Trophoblast cell (in vitro differentiated cells and primary cell): Measurements from ENCODE around the gene ZNF451.

Source experiments
- DNase-seq, 2 donors: peaks; one replicate each; pipeline ENCODE4 v3.0.0-alpha.2; 2016
- H2AFZ ChIP-seq: 2 replicates; pipeline ENCODE4 v1.6.1; 2013; ENCODE audit warnings: low read length, moderate library complexity, mild to moderate bottlenecking; ENCODE audit not compliant: insufficient read depth, poor library complexity
- H2AK5ac ChIP-seq: 2 replicates; pipeline ENCODE4 v1.6.1; 2013; ENCODE audit warnings: mild to moderate bottlenecking, low read length
- H2BK120ac ChIP-seq: 2 replicates; pipeline ENCODE4 v1.6.1; 2013; ENCODE audit warnings: low read length, mild to moderate bottlenecking, moderate library complexity; ENCODE audit not compliant: insufficient read depth, poor library complexity
- H2BK12ac ChIP-seq: 2 replicates; pipeline ENCODE4 v1.6.1; 2013; ENCODE audit warnings: mild to moderate bottlenecking, low read length, moderate library complexity
- H2BK5ac ChIP-seq: 2 replicates; pipeline ENCODE4 v1.6.1; 2013; ENCODE audit warnings: low read length, low read depth, moderate library complexity, mild to moderate bottlenecking; ENCODE audit not compliant: poor library complexity
- H3K14ac ChIP-seq: 2 replicates; pipeline ENCODE4 v1.6.1; 2013; ENCODE audit warnings: mild to moderate bottlenecking, low read length
- H3K18ac ChIP-seq: 2 replicates; pipeline ENCODE4 v1.6.1; 2013; ENCODE audit warnings: mild to moderate bottlenecking, low read length
- H3K23ac ChIP-seq: 2 replicates; pipeline ENCODE4 v1.6.1; 2013; ENCODE audit warnings: low read length
- H3K27ac ChIP-seq: 2 replicates; pipeline ENCODE4 v1.5.1; 2013; ENCODE audit warnings: low read depth, mild to moderate bottlenecking, inconsistent platforms, low read length, moderate library complexity
- H3K27me3 ChIP-seq: 2 replicates; pipeline ENCODE4 v1.6.1; 2013; ENCODE audit warnings: inconsistent platforms, mild to moderate bottlenecking, low read length, moderate library complexity; ENCODE audit not compliant: insufficient read depth
- H3K36me3 ChIP-seq, 2 experiments: 1 replicate in 1 of 2; 2 replicates in 1 of 2; pipeline ENCODE4 v1.6.1; 2013; ENCODE audit warnings: low read length in 2 of 2, mild to moderate bottlenecking in 2 of 2, moderate library complexity in 1 of 2; ENCODE audit not compliant: insufficient read depth in 2 of 2, control insufficient read depth in 1 of 2
- H3K4ac ChIP-seq: 2 replicates; pipeline ENCODE4 v1.6.1; 2013; ENCODE audit warnings: low read depth, mild to moderate bottlenecking, low read length, moderate library complexity
- H3K4me1 ChIP-seq, 2 experiments: 1 replicate in 1 of 2; 2 replicates in 1 of 2; pipeline ENCODE4 v1.6.1; 2013; ENCODE audit warnings: low read length in 2 of 2, mild to moderate bottlenecking in 2 of 2, moderate library complexity in 1 of 2; ENCODE audit not compliant: insufficient read depth in 2 of 2, control insufficient read depth in 1 of 2
- H3K4me2 ChIP-seq: 2 replicates; pipeline ENCODE4 v1.6.1; 2013; ENCODE audit warnings: inconsistent platforms, mild to moderate bottlenecking, low read length, moderate library complexity
- H3K4me3 ChIP-seq: 2 replicates; pipeline ENCODE4 v1.5.1; 2013; ENCODE audit warnings: mild to moderate bottlenecking, low read depth, low read length, inconsistent platforms
- H3K79me1 ChIP-seq: one replicate; pipeline ENCODE4 v1.6.1; 2013; ENCODE audit warnings: low read length
- H3K79me2 ChIP-seq: 2 replicates; pipeline ENCODE4 v1.6.1; 2013; ENCODE audit warnings: low read length, mild to moderate bottlenecking; ENCODE audit not compliant: control insufficient read depth, insufficient read depth, poor library complexity
- H3K9ac ChIP-seq: 2 replicates; pipeline ENCODE4 v1.6.1; 2013; ENCODE audit warnings: mild to moderate bottlenecking, low read length
- H3K9me3 ChIP-seq: 2 replicates; pipeline ENCODE4 v1.6.1; 2013; ENCODE audit warnings: low read depth, mild to moderate bottlenecking, control low read depth, inconsistent platforms, low read length; ENCODE audit not compliant: insufficient read depth
- H4K12ac ChIP-seq: 2 replicates; pipeline ENCODE4 v1.6.1; 2013; ENCODE audit warnings: low read depth, mild to moderate bottlenecking, low read length, moderate library complexity
- H4K8ac ChIP-seq: 2 replicates; pipeline ENCODE4 v1.6.1; 2013; ENCODE audit warnings: low read depth, mild to moderate bottlenecking, low read length, moderate library complexity
- H4K91ac ChIP-seq: one replicate; pipeline ENCODE4 v1.6.1; 2013; ENCODE audit warnings: low read depth, mild to moderate bottlenecking, low read length, moderate library complexity
- WGBS: extraction: QIAGEN DNeasy Blood & Tissue Kit; methylation state at CpG from one replicate; pipeline ENCODE4 v1.1.7; 2013; ENCODE audit warnings: missing lambda C conversion rate; ENCODE audit not compliant: insufficient read length, insufficient coverage; ENCODE audit errors: extremely low coverage; 5-methylcytosine and 5-hydroxymethylcytosine counted together

ZNF451 gene

GRCh38 chr6:57207141-57207540, 117.2 kb downstream of the ZNF451 start:
- Histone ChIP-seq H3K9me3 (no peaks in the 10 kb centered on the region), H3K27me3 (no peaks in the 10 kb centered on the region), H4K12ac (no peak overlapping the region), H2BK12ac (no peak overlapping the region), H3K23ac (no peak overlapping the region), H3K4me3 (no peak overlapping the region), H3K36me3 (no peaks in the 10 kb centered on the region), H4K8ac (no peak overlapping the region), H2BK120ac (no peak overlapping the region), H2AK5ac (no peak overlapping the region), H3K4ac (no peak overlapping the region), H2BK5ac (no peak overlapping the region), H3K9ac (no peak overlapping the region), H3K79me1 (peaks cover 4% of the 10 kb centered on the region), H4K91ac (no peak overlapping the region), H3K79me2 (no peaks in the 10 kb centered on the region), H3K14ac (no peak overlapping the region), H3K4me1 (peaks cover 6 to 12% of the 10 kb centered on the region in 2 experiments), H3K18ac (no peak overlapping the region), H3K27ac (no peak overlapping the region), H2AFZ (no peak overlapping the region), H3K4me2 (no peak overlapping the region)
- DNase-seq = no peak
- WGBS = no CpG with 5 or more reads among the region's 2 CpGs

DNA sequence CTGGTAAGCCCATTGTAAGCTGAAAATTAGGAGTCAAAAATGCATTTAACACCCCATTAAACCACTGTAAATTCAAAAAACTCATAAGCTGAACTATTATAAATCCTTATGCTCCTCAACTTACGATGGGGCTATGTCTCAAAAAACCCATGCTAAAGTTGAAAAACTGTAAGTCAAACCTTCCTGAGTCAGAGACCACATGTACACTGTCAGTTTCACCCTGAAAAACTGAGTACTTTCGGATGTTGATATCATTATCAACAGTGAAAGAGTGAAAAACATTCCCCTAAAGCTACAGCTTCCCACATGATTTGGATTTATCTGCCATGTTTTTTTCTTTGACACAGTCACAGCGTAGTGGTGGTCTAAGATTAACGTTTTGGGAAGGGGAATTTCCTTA, 117.9 kb downstream of the ZNF451 start:
- no peaks in the 10 kb centered on the region for H3K36me3 ChIP-seq
- H3K27me3 ChIP-seq = no peaks in the 10 kb centered on the region
- H3K18ac ChIP-seq = no peak overlapping the region

GRCh38 chr6:57209030-57209429, 119.0 kb downstream of the ZNF451 start:
- no peak overlapping the region for H2AFZ ChIP-seq
- H2AK5ac ChIP-seq = no peak overlapping the region
- H2BK12ac ChIP-seq = no peak overlapping the region
- H3K27me3 ChIP-seq = no peaks in the 10 kb centered on the region
- no peak overlapping the region for H3K4me2 ChIP-seq
- no peak for DNase-seq
- H3K23ac ChIP-seq = no peak overlapping the region
- H3K4me3 ChIP-seq = no peak overlapping the region
- no peak overlapping the region for H4K12ac ChIP-seq
- no peak overlapping the region for H3K18ac ChIP-seq
- H3K79me2 ChIP-seq = peaks cover 2% of the 10 kb centered on the region
- no peak overlapping the region for H3K14ac ChIP-seq
- H3K27ac ChIP-seq = no peak overlapping the region
- H3K9me3 ChIP-seq = no peaks in the 10 kb centered on the region
- no peak overlapping the region for H2BK5ac ChIP-seq
- H4K8ac ChIP-seq = no peak overlapping the region
- H4K91ac ChIP-seq = no peak overlapping the region
- no peaks in the 10 kb centered on the region for H3K36me3 ChIP-seq
- no peak overlapping the region for H3K4ac ChIP-seq
- peaks cover 6 to 15% of the 10 kb centered on the region in 2 experiments for H3K4me1 ChIP-seq
- no peak overlapping the region for H3K9ac ChIP-seq
- no peak overlapping the region for H2BK120ac ChIP-seq
- peaks cover 4% of the 10 kb centered on the region for H3K79me1 ChIP-seq

More for the DNA sequence above, 117.9 kb downstream of the ZNF451 start:
- Histone ChIP-seq H3K9me3 (no peaks in the 10 kb centered on the region), H3K27ac (no peak overlapping the region), H3K9ac (no peak overlapping the region), H3K23ac (no peak overlapping the region), H3K4me3 (no peak overlapping the region), H4K8ac (no peak overlapping the region), H2AFZ (no peak overlapping the region), H3K4me1 (peaks cover 6 to 12% of the 10 kb centered on the region in 2 experiments), H3K14ac (no peak overlapping the region), H3K79me1 (peaks cover 4% of the 10 kb centered on the region), H2BK120ac (no peak overlapping the region), H2BK12ac (no peak overlapping the region), H2BK5ac (no peak overlapping the region), H4K91ac (no peak overlapping the region), H4K12ac (no peak overlapping the region), H3K4me2 (no peak overlapping the region), H2AK5ac (no peak overlapping the region), H3K4ac (no peak overlapping the region), H3K79me2 (no peaks in the 10 kb centered on the region)
- no CpG with 5 or more reads among the region's 4 CpGs for WGBS
- DNase-seq = no peak

- WGBS = no CpG with 5 or more reads among the region's 5 CpGs
Measured at GRCh38 chr6:57210060-57210459, 120.1 kb downstream of the ZNF451 start.

More at GRCh38 chr6:57210060-57210459, 120.1 kb downstream of the ZNF451 start:
- no peak overlapping the region for H3K4me2 ChIP-seq
- no peak overlapping the region for H4K91ac ChIP-seq
- H4K12ac ChIP-seq = no peak overlapping the region
- H3K4me1 ChIP-seq = peaks cover 6 to 15% of the 10 kb centered on the region in 2 experiments
- H3K36me3 ChIP-seq = no peaks in the 10 kb centered on the region
- no peak overlapping the region for H4K8ac ChIP-seq
- no peak overlapping the region for H3K4ac ChIP-seq
- H3K23ac ChIP-seq = no peak overlapping the region
- H2BK120ac ChIP-seq = no peak overlapping the region
- H2BK12ac ChIP-seq = no peak overlapping the region
- H3K9ac ChIP-seq = no peak overlapping the region
- no peak overlapping the region for H2AFZ ChIP-seq
- no peak overlapping the region for H2BK5ac ChIP-seq
- no peak for DNase-seq
- no peaks in the 10 kb centered on the region for H3K9me3 ChIP-seq
- H3K79me1 ChIP-seq = peaks cover 4% of the 10 kb centered on the region
- H2AK5ac ChIP-seq = no peak overlapping the region
- no peak overlapping the region for H3K18ac ChIP-seq
- H3K27me3 ChIP-seq = no peaks in the 10 kb centered on the region
- H3K79me2 ChIP-seq = peaks cover 2% of the 10 kb centered on the region
- H3K27ac ChIP-seq = no peak overlapping the region
- H3K14ac ChIP-seq = no peak overlapping the region
- no peak overlapping the region for H3K4me3 ChIP-seq
